Measurements from ENCODE around the gene TTPAL. TPM values are rescaled to one million over a fixed set of nuclear protein-coding genes. Genes with fewer than 3 reads are reported as not detected.

The TTPAL gene
- total RNA-seq, 1 experiment from 2014 or later: 20.4 TPM

GRCh38 chr20:44432618-44433577 lies 42.8 kb upstream of the TTPAL start:
- CTCF ChIA-PET: interaction anchor here (0.7 kb wide), 1 partner anchor 29 kb away, joined by 3 read pairs; no protein-coding TSS in a partner anchor
- H3K4me1 ChIP-seq (ENCODE audit: control insufficient read depth in 1 of 2, insufficient read depth in 2 of 2, low read length in 2 of 2): no peaks in the 10 kb centered on the region
- no peak overlapping the region for H3K4me3 ChIP-seq (replicated peaks in 1 of 2; ENCODE audit: low read depth in 1 of 2, low read length in 2 of 2)
- no peaks in the 10 kb centered on the region for H3K9me3 ChIP-seq (ENCODE audit: control insufficient read depth in 1 of 2, insufficient read depth in 1 of 2, low read depth in 1 of 2, low read length in 2 of 2)
- RAD21 ChIA-PET (ENCODE audit: low non-redundant PET in 1 of 2, low total read pairs in 2 of 2, uncharacterized antibody in 2 of 2, unreplicated experiment in 2 of 2): no interaction called here
- no peaks in the 10 kb centered on the region for H3K27me3 ChIP-seq (ENCODE audit: insufficient read depth, low read length)
- BruUV-seq (replicated peaks): no TSS peak
- no peak overlapping the region for H3K4me2 ChIP-seq (ENCODE audit: low read length)
- H3K9ac ChIP-seq (ENCODE audit: low read length): no peak overlapping the region
- no peak for DNase-seq (ENCODE audit: low read depth, low spot score)
- TF ChIP-seq CEBPB (IDR thresholded peaks at IDR 0.05; ENCODE audit: low read depth): no peak
- no peak for TF ChIP-seq RAD21 (IDR thresholded peaks at IDR 0.05; ENCODE audit: low read depth)
- TF ChIP-seq ZFX (IDR thresholded peaks at IDR 0.05): no peak
- TF ChIP-seq MAX (IDR thresholded peaks at IDR 0.05): no peak
- no peak for TF ChIP-seq REST (IDR thresholded peaks at IDR 0.05; ENCODE audit: low read depth)
- TF ChIP-seq EZH2phosphoT487 (IDR thresholded peaks at IDR 0.05; ENCODE audit: borderline replicate concordance): no peak
- no peak for TF ChIP-seq ELF1 (IDR thresholded peaks at IDR 0.05; ENCODE audit: borderline replicate concordance, low read depth)
- no peak for TF ChIP-seq EGR1 (IDR thresholded peaks at IDR 0.05; ENCODE audit: low read depth)
- TF ChIP-seq JUND (IDR thresholded peaks at IDR 0.05): no peak
- TF ChIP-seq CBX3 (IDR thresholded peaks at IDR 0.05; ENCODE audit: low read depth): no peak
- no peaks in the 10 kb centered on the region for H3K79me2 ChIP-seq (ENCODE audit: insufficient read depth, low read length)
- no peaks in the 10 kb centered on the region for H3K36me3 ChIP-seq (ENCODE audit: control insufficient read depth in 1 of 2, insufficient read depth in 2 of 2, low read length in 2 of 2)
- POLR2A ChIA-PET: no interaction called here
- H2AFZ ChIP-seq (ENCODE audit: low read depth, low read length, poor library complexity, severe bottlenecking): no peak overlapping the region
- no peaks in the 10 kb centered on the region for H4K20me1 ChIP-seq (ENCODE audit: insufficient read depth)
- no peaks in the 10 kb centered on the region for H3K9me2 ChIP-seq (ENCODE audit: insufficient read depth)
- no peak overlapping the region for H3K27ac ChIP-seq (ENCODE audit: low read depth, low read length)
- ATAC-seq: no peak
- intact Hi-C loops (cut with micrococcal nuclease): no loop called here

All from HCT116 (cell line).